ENCODE data around the gene PRELID2. TPM values are rescaled to one million over a fixed set of nuclear protein-coding genes. Genes with fewer than 3 reads are reported as not detected.

PRELID2 gene
- polyA plus RNA-seq, 1 donor (not counting 4 experiments of a cell fraction or from before 2014, with no cell fraction given), result 5.1 TPM

DNA sequence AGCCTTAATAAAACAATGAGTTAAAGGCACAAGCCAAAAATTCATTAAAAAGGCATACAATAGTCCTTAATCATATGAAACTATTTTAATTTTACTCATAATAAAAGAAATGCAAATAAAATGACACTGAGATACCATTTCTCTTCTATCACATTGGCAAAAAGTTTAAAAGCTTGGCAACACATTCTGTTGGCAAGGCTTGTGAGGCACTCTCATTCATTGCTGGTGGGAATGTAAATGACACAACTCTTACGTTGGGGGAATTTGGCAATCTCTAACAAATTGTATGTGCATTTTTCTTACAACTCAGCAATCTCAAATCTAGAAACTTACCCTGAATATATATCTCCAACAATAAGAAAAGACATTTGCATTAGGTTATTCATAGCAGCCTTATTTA is 111.6 kb downstream of the PRELID2 start:
- DNase-seq (ENCODE audit: low read depth, low spot score), result no peak
- Histone ChIP-seq H4K20me1 (ENCODE audit: control insufficient read depth, extremely low read depth, insufficient read depth, low read length) (no peaks in the 10 kb centered on the region), H3K27ac (ENCODE audit: control insufficient read depth, insufficient read depth, low read length) (no peak overlapping the region), H3K9me1 (ENCODE audit: control insufficient read depth, extremely low read depth, insufficient read depth, low read length) (no peaks in the 10 kb centered on the region), H3K4me2 (ENCODE audit: control insufficient read depth, extremely low read depth, insufficient read depth, low read depth, low read length) (no peak overlapping the region), H3K27me3 (ENCODE audit: control insufficient read depth, extremely low read depth, insufficient read depth, low read length) (no peaks in the 10 kb centered on the region), H3K79me2 (ENCODE audit: control insufficient read depth, insufficient read depth, low read length) (no peaks in the 10 kb centered on the region), H3K4me3 (ENCODE audit: control insufficient read depth in 2 of 3, extremely low read depth in 1 of 3, insufficient read depth in 2 of 3, low read depth in 1 of 3, low read length in 3 of 3) (no peak overlapping the region), H3K9ac (ENCODE audit: control insufficient read depth, extremely low read depth, insufficient read depth, low read length) (no peak overlapping the region), H3K36me3 (ENCODE audit: control insufficient read depth in 2 of 2, extremely low read depth in 1 of 2, insufficient read depth in 2 of 2, low read length in 2 of 2) (no peaks in the 10 kb centered on the region), H2AFZ (ENCODE audit: control insufficient read depth, low read length) (no peak overlapping the region), H3K9me3 (ENCODE audit: control insufficient read depth, low read depth, low read length) (no peaks in the 10 kb centered on the region), H3K4me1 (ENCODE audit: control insufficient read depth, extremely low read depth, insufficient read depth, low read length) (no peaks in the 10 kb centered on the region)
- TF ChIP-seq EZH2 (IDR thresholded peaks at IDR 0.05; ENCODE audit: low read length), result no peak
- TF ChIP-seq, protein P1, sequence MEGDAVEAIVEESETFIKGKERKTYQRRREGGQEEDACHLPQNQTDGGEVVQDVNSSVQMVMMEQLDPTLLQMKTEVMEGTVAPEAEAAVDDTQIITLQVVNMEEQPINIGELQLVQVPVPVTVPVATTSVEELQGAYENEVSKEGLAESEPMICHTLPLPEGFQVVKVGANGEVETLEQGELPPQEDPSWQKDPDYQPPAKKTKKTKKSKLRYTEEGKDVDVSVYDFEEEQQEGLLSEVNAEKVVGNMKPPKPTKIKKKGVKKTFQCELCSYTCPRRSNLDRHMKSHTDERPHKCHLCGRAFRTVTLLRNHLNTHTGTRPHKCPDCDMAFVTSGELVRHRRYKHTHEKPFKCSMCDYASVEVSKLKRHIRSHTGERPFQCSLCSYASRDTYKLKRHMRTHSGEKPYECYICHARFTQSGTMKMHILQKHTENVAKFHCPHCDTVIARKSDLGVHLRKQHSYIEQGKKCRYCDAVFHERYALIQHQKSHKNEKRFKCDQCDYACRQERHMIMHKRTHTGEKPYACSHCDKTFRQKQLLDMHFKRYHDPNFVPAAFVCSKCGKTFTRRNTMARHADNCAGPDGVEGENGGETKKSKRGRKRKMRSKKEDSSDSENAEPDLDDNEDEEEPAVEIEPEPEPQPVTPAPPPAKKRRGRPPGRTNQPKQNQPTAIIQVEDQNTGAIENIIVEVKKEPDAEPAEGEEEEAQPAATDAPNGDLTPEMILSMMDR (optimal IDR thresholded peaks at IDR 0.05 in 1 of 3, IDR thresholded peaks at IDR 0.05 in 1 of 3, conservative IDR thresholded peaks at IDR 0.05 in 1 of 3; ENCODE audit: extremely low read depth in 1 of 3, insufficient read depth in 2 of 3, low read length in 3 of 3), result no peak
- FAIRE-seq, result no peak
- dilution Hi-C loops (cut with MboI; ENCODE audit: extremely low pct_ligation_motif_present, low sequenced_read_pairs), result no loop called here

DNA sequence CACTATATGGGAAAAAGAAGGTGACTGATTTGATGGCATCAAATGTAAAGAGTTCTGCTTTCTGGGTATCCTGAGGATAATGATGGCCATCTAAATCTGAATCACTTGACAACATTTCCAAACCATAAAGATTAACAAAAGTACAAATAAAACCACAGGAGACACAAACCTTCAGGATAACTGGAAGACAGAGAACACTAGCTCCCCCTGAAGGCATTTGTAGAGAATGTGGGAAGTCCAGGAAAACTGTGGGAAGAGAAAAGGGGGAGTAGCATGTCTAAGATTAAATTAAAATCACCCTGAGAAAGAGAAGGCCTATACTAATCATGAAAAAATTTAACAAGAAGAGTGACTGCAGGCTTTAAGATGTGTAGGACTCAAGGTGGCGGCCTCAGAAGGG is 116.2 kb downstream of the PRELID2 start:
- no peak overlapping the region for H3K27ac ChIP-seq (ENCODE audit: control insufficient read depth, insufficient read depth, low read length)
- no peak for TF ChIP-seq EZH2 (IDR thresholded peaks at IDR 0.05; ENCODE audit: low read length)
- TF ChIP-seq, protein P1 (optimal IDR thresholded peaks at IDR 0.05 in 1 of 3, IDR thresholded peaks at IDR 0.05 in 1 of 3, conservative IDR thresholded peaks at IDR 0.05 in 1 of 3; ENCODE audit: extremely low read depth in 1 of 3, insufficient read depth in 2 of 3, low read length in 3 of 3), result peak; percentile 13 to 40 (median 22)
- no peak overlapping the region for H3K4me2 ChIP-seq (ENCODE audit: control insufficient read depth, extremely low read depth, insufficient read depth, low read depth, low read length)
- dilution Hi-C loops (cut with MboI; ENCODE audit: extremely low pct_ligation_motif_present, low sequenced_read_pairs), result no loop called here
- H2AFZ ChIP-seq (ENCODE audit: control insufficient read depth, low read length), result no peak overlapping the region
- FAIRE-seq, result no peak
- DNase-seq (ENCODE audit: low read depth, low spot score), result no peak
- no peaks in the 10 kb centered on the region for H3K9me3 ChIP-seq (ENCODE audit: control insufficient read depth, low read depth, low read length)
- H3K9ac ChIP-seq (ENCODE audit: control insufficient read depth, extremely low read depth, insufficient read depth, low read length), result no peak overlapping the region
- no peak overlapping the region for H3K4me3 ChIP-seq (ENCODE audit: control insufficient read depth in 2 of 3, extremely low read depth in 1 of 3, insufficient read depth in 2 of 3, low read depth in 1 of 3, low read length in 3 of 3)
- no peaks in the 10 kb centered on the region for H3K27me3 ChIP-seq (ENCODE audit: control insufficient read depth, extremely low read depth, insufficient read depth, low read length)
- H3K79me2 ChIP-seq (ENCODE audit: control insufficient read depth, insufficient read depth, low read length), result no peaks in the 10 kb centered on the region
- H4K20me1 ChIP-seq (ENCODE audit: control insufficient read depth, extremely low read depth, insufficient read depth, low read length), result no peaks in the 10 kb centered on the region
- H3K4me1 ChIP-seq (ENCODE audit: control insufficient read depth, extremely low read depth, insufficient read depth, low read length), result no peaks in the 10 kb centered on the region
- no peaks in the 10 kb centered on the region for H3K9me1 ChIP-seq (ENCODE audit: control insufficient read depth, extremely low read depth, insufficient read depth, low read length)
- no peaks in the 10 kb centered on the region for H3K36me3 ChIP-seq (ENCODE audit: control insufficient read depth in 2 of 2, extremely low read depth in 1 of 2, insufficient read depth in 2 of 2, low read length in 2 of 2)
